Progenitor cell of endocrine pancreas (in vitro differentiated cells): ENCODE results near the gene SCAMP3. TPM values are rescaled to one million over a fixed set of nuclear protein-coding genes. Genes with fewer than 3 reads are reported as not detected.
"Not testable (repeated sequence)": the region's sequence is repeated elsewhere in the genome, so short reads cannot be mapped to it uniquely, and the experiment has no call there.

Source experiments
- DNase-seq: peaks from one replicate; pipeline ENCODE4 v3.0.0; 2021; ENCODE audit warnings: low spot score; ENCODE audit not compliant: unreplicated experiment
- H3K27ac Mint-ChIP-seq: 2 replicates; pipeline ENCODE4 v1.8.0; 2021; ENCODE audit warnings: mild to moderate bottlenecking, moderate library complexity, mixed read lengths
- H3K27me3 Mint-ChIP-seq: 2 replicates; pipeline ENCODE4 v1.8.0; 2021; ENCODE audit warnings: mixed read lengths
- H3K36me3 Mint-ChIP-seq: 2 replicates; pipeline ENCODE4 v1.8.0; 2022; ENCODE audit warnings: mixed read lengths; ENCODE audit not compliant: insufficient read depth
- H3K4me1 Mint-ChIP-seq: 2 replicates; pipeline ENCODE4 v1.8.0; 2021; ENCODE audit warnings: low read depth, mixed read lengths
- H3K4me3 Mint-ChIP-seq: 2 replicates; pipeline ENCODE4 v1.8.0; 2021; ENCODE audit warnings: low read depth, mild to moderate bottlenecking, moderate library complexity, mixed read lengths
- H3K9me3 Mint-ChIP-seq: 2 replicates; pipeline ENCODE4 v1.8.0; 2021; ENCODE audit warnings: low read depth, mixed read lengths
- CTCF ChIP-seq: fragments of 200-600 bp; sonication (generic); IDR thresholded peaks from one replicate; pipeline ENCODE4 v1.5.0; 2021; ENCODE audit warnings: antibody characterized with exemption, mild to moderate bottlenecking; ENCODE audit not compliant: unreplicated experiment
- total RNA-seq: library from RNA; stranded (reverse); gene quantifications from 2 replicates; pipeline ENCODE4 v1.2.1, GENCODE V29; 2021

The SCAMP3 gene
- total RNA-seq, 1 donor from 2014 or later, result 53.1 TPM

DNA sequence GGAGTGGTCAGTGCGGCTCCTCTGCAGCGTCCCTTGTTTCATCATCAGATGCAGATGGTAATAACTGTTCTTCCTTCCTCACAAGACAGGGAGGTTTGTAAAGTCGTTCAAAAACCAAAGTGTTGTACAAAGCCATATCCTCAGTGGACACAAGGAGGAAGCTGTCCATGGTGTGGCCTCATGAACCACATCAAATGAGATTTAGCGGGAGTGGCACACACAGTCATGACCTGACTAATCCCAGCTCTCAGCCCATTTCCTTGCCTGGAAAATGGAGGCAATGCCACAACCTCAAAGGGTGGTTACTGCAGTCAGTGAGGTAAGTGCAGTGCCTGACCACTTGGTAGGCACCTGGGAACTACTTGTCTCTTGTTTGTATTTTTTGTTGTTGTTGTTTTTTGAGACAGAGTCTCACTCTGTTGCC, 20.3 kb downstream of the SCAMP3 start:
- peak overlapping the region; percentile 37 for H3K27ac Mint-ChIP-seq

DNA sequence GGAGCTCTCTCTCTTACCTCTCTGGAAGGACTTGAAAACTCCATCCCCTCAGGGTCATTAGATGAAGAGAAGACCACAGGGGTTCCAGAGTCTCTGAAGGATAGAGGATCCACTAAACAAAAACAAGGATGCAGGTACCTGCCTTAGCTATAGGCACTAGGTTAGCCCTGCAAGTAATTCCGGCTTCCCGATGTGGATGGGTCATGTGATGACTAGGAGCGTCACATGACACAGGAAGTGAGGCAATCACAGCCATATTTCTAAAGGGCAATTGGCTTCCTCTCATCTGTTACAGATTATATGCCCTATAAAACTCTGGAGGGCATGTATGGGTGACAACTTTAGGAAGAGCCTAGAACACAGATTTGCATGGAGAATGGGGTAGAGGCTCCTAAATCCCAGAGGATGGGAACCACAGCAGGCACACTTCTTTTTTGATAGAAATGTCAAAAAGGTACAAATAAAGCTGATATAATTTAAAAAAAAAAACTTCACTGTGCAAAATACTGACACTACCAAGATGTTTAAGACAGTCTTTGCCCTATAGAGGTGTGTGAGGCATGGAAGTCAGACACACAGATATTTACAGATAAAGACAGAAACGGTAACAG, 21.0 kb downstream of the SCAMP3 start:
- Mint-ChIP-seq H3K36me3 (peaks cover 6% of the 10 kb centered on the region), H3K27me3 (no peaks in the 10 kb centered on the region), H3K27ac (peak overlapping the region; percentile 84), H3K4me1 (peaks cover 27% of the 10 kb centered on the region), H3K4me3 (peak overlapping the region; percentile 74), H3K9me3 (no peaks in the 10 kb centered on the region)
- no peak for DNase-seq
- TF ChIP-seq CTCF, result no peak

More for the DNA sequence above, 20.3 kb downstream of the SCAMP3 start:
- H3K27me3 Mint-ChIP-seq, result no peaks in the 10 kb centered on the region
- DNase-seq, result no peak
- H3K4me3 Mint-ChIP-seq, result no peak overlapping the region
- no peaks in the 10 kb centered on the region for H3K9me3 Mint-ChIP-seq
- TF ChIP-seq CTCF, result no peak
- peaks cover 27% of the 10 kb centered on the region for H3K4me1 Mint-ChIP-seq
- peaks cover 6% of the 10 kb centered on the region for H3K36me3 Mint-ChIP-seq

GRCh38 chr1:155236451-155236850, 25.7 kb downstream of the SCAMP3 start:
- Mint-ChIP-seq H3K4me1 (peaks cover 8% of the 10 kb centered on the region), H3K4me3 (no peak overlapping the region), H3K27me3 (no peaks in the 10 kb centered on the region), H3K27ac (no peak overlapping the region), H3K9me3 (no peaks in the 10 kb centered on the region), H3K36me3 (peaks cover 5% of the 10 kb centered on the region)
- no peak for DNase-seq
- no peak for TF ChIP-seq CTCF

GRCh38 chr1:155235375-155235774, 26.8 kb downstream of the SCAMP3 start:
- not testable (repeated sequence) for H3K36me3 Mint-ChIP-seq, DNase-seq, H3K4me1 Mint-ChIP-seq, H3K9me3 Mint-ChIP-seq, H3K4me3 Mint-ChIP-seq, H3K27ac Mint-ChIP-seq, H3K27me3 Mint-ChIP-seq

DNA sequence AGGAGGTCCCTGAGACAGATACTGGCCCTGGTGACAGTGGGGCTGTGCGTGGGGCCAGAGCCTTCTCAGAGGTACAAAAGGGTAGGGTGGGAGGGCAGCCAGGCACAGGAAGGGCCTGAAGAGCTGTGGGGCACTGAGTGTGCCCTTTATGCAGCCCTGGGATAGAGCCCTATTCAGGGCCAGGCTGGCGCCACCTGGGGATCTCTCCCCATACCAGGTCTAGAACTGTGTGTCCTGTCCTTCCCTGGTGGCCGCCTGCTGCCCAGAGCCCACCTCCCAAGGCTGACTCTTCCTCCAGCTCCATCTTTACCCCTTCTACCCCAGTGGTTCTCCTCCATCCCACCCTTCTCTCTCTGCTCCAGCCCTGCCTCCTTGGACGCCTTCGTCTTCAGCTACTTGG, 28.7 kb downstream of the SCAMP3 start:
- not testable (repeated sequence) for H3K27me3 Mint-ChIP-seq, H3K4me1 Mint-ChIP-seq, H3K36me3 Mint-ChIP-seq, H3K4me3 Mint-ChIP-seq, DNase-seq, H3K9me3 Mint-ChIP-seq, H3K27ac Mint-ChIP-seq

- H3K27me3 Mint-ChIP-seq, H3K4me1 Mint-ChIP-seq: not testable (repeated sequence)
These were observed 29.9 kb downstream of the SCAMP3 start for GRCh38 chr1:155232001-155232978.

GRCh38 chr1:155231302-155231701, 30.9 kb downstream of the SCAMP3 start:
- H3K27me3 Mint-ChIP-seq, H3K9me3 Mint-ChIP-seq, DNase-seq, H3K27ac Mint-ChIP-seq, H3K36me3 Mint-ChIP-seq, H3K4me3 Mint-ChIP-seq: not testable (repeated sequence)
- peaks cover 10% of the 10 kb centered on the region for H3K4me1 Mint-ChIP-seq

More at GRCh38 chr1:155232001-155232978, 29.9 kb downstream of the SCAMP3 start:
- H3K4me3 Mint-ChIP-seq, DNase-seq, H3K27ac Mint-ChIP-seq, H3K36me3 Mint-ChIP-seq, H3K9me3 Mint-ChIP-seq: not testable (repeated sequence)
